GM12892 (cell line): ENCODE measurements around the gene SDHC.

ENCODE experiments used
- POLR2A ChIP-seq: IDR thresholded peaks from 2 replicates; pipeline ENCODE4 v1.6.1; 2011; ENCODE audit warnings: low read depth, low read length, control low read depth
- POLR2AphosphoS5 ChIP-seq: IDR thresholded peaks from 2 replicates; pipeline ENCODE4 v1.6.1; 2011; ENCODE audit warnings: low read depth, low read length, control low read depth
- TAF1 ChIP-seq: IDR thresholded peaks from 2 replicates; pipeline ENCODE4 v1.6.1; 2011; ENCODE audit warnings: low read depth, mild to moderate bottlenecking, control low read depth, low read length, borderline replicate concordance

DNA sequence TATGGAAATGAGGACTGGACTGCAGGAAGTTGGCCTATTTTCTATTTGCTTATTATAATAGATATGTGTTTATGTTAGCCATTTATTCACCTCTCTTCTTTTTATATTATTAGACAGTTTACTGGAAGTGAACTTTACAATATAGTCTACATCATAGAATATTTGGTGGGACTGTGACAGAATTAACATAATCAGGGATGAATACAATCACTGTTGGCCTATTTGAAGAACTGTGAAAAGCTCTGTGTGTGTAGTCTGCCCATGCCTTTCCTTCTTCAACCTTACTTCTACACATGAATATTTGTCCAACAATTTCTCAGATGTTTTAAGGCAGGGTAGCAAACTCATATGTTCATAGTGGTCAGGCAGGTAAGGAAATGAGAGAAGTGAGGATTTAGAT, 16.8 kb upstream of the SDHC start:
- TF ChIP-seq TAF1 (no peak), POLR2A (no peak), POLR2AphosphoS5 (no peak)
